Measurements from ENCODE around the gene GLRX5.

The GLRX5 gene

DNA sequence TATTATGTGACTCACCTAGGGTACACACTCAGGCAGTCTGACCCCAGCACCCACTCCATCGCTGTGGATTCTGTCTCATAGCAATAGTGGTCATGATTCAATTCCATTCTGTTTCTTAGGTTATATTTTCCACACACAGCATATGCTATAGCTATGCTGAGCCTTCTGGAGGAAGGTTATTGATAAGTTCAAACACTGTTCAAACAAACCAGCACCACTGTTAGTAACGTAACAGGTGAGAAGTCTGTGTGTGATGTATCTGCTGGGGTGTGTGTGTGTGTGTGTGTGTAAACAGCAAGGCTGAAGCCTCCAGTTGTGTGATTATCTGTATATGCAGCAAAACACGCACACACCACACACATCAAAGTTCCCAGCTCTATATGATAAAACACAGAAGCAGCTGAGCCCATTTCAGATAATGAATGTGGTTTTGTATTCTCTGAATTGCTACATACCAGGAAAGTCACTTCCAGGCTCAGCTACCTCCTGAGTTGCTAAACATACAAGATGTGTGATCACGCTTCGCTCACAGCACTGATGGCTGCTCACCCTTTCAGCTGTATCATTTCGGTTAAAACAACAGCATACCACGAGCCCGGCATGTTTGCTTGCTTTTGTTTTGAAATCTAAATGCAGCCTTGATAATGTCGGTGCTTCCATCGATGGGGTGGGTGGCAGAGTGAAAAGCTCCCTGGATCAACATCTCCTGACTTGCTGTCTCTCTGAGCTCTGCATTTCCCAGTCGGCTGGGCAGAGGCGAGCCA, 11.6 kb upstream of the GLRX5 start:
- DNase-seq (ENCODE audit: low read depth), result no peak
- H3K4me3 ChIP-seq (ENCODE audit: low read length), result no peak overlapping the region
- no peak for TF ChIP-seq CTCF (conservative IDR thresholded peaks at IDR 0.05; ENCODE audit: low read depth, low read length)

DNA sequence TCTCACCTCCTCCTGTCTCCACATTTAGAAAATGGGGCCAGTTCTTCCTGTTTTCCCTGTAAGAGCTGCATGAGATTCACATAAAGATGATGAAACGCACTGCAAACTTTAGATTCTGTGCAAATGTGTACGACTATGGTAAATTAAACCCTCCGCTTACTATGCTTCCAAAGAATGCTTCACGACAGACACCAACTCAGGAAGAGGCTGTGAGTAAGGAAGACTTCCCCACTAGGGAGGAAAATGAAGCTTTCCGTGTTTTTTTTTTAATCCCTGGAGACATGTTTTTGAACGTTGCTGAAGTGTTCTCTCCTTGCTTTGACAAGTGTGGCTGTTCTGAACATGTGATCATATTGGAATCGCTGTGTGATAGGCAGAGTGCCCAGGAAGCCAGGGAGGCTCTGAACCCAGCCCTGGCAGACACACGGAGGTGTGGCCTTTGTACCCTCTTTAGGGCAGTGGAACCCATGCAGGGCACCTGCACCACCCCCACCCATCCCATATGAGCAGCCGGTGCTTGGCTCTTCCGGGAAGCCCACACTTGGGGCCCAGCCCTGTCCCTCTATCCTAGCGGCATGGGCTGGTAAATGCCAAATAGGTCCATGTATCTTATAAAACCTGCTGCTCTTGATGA, 10.9 kb upstream of the GLRX5 start:
- DNase-seq (ENCODE audit: low read depth), result no peak
- no peak for TF ChIP-seq CTCF (conservative IDR thresholded peaks at IDR 0.05; ENCODE audit: low read depth, low read length)
- H3K4me3 ChIP-seq (ENCODE audit: low read length), result no peak overlapping the region

- no peak for DNase-seq (ENCODE audit: low read depth)
- no peak overlapping the region for H3K4me3 ChIP-seq (ENCODE audit: low read length)
- no peak for TF ChIP-seq CTCF (conservative IDR thresholded peaks at IDR 0.05; ENCODE audit: low read depth, low read length)
Measured at GRCh38 chr14:95524706-95525512, 9.9 kb upstream of the GLRX5 start.

GRCh38 chr14:95525999-95526398, 8.9 kb upstream of the GLRX5 start:
- TF ChIP-seq CTCF (conservative IDR thresholded peaks at IDR 0.05; ENCODE audit: low read depth, low read length), result no peak
- no peak for DNase-seq (ENCODE audit: low read depth)
- no peak overlapping the region for H3K4me3 ChIP-seq (ENCODE audit: low read length)

DNA sequence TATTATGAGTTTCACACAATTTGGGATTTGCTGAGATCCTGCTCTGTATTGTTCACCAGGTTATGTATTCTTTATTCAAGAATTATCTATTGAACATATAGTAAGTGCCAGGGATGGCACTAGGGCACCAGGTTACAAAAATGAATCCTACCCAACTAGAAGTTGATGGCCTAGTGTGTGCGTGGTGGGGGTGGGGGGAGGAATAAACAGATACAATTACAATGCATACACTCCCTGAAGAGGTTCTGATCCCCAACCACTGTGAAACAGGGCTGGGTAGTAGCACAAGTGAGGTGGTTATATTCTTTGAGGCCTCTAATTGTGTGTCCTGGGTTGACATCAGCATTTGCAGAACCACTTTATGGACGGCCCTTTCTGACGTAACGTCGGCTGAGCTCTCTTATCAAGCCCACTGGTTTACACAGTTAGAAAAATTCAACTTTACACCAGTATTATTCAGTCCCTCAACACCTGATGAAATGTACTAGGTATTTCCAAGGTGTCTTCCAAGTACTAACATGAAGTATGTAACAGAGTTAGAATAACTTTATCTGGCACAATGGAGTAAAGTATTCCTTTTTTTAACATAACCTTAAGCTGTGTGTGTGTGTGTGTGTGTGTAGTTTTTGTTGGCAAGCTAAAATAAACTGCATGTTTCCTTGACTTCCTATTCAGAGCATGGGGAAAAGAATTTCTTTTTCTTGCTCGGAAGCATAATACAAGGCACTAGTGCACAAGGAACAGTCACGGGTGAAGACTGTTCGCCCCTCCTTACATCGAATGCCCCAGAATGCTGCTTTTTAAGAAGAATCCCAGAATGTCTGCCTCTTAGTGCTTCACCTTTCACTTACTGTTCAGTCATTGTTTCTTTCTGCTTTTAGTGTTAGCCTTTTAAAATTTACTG, 8.1 kb upstream of the GLRX5 start:
- no peak for DNase-seq (ENCODE audit: low read depth)
- H3K4me3 ChIP-seq (ENCODE audit: low read length), result no peak overlapping the region
- no peak for TF ChIP-seq CTCF (conservative IDR thresholded peaks at IDR 0.05; ENCODE audit: low read depth, low read length)

- DNase-seq (ENCODE audit: low read depth), result no peak
- H3K4me3 ChIP-seq (ENCODE audit: low read length), result no peak overlapping the region
- TF ChIP-seq CTCF (conservative IDR thresholded peaks at IDR 0.05; ENCODE audit: low read depth, low read length), result peak; percentile 81
Measured at GRCh38 chr14:95527387-95528002, 7.4 kb upstream of the GLRX5 start.
